Transverse colon (tissue), 3 donors: Measurements from ENCODE around the gene MIA.

Experiments used
- EP300 ChIP-seq: sonication (generic); formaldehyde crosslinking; IDR thresholded peaks from one replicate; pipeline ENCODE4 v1.6.1; 2017; ENCODE audit warnings: antibody characterized with exemption, low read depth
- POLR2A ChIP-seq: fragments of 450-650 bp; IDR thresholded peaks from one replicate; pipeline ENCODE4 v1.6.1; 2016; ENCODE audit warnings: antibody characterized with exemption, mild to moderate bottlenecking, moderate library complexity
- TF ChIP-seq, protein P1 (sequence below), 5 experiments: fragments of 200-600 bp in 3 of 5; fragments of 450-650 bp in 2 of 5; sonication (generic) in 3 of 5; IDR thresholded peaks; 1 replicate in 2 of 5; 2 replicates in 3 of 5; pipeline ENCODE4 v1.5.1; 2016 to 2017; ENCODE audit warnings: antibody characterized with exemption in 5 of 5, inconsistent platforms in 3 of 5, mild to moderate bottlenecking in 2 of 5, moderate library complexity in 1 of 5

DNA sequence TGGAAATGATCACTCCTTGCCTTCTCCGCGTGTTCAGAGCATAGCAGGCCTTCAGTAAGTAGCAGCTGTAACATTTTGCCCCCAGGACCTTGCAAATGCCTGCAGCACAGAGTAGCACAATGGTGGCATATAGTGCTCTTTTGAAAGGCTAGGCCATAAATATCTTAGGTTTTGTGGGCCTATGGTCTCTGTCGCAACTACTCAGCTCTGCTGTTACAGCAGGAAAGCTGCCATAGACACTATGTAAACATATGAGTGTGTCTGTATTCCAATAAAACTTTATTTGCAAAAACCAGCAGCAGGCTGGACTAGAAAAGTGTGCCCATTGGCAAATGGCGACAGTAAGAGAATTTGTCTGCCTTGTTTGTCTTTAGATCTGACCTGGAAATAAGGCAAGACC is 49.0 kb upstream of the MIA start:
- TF ChIP-seq, protein P1, sequence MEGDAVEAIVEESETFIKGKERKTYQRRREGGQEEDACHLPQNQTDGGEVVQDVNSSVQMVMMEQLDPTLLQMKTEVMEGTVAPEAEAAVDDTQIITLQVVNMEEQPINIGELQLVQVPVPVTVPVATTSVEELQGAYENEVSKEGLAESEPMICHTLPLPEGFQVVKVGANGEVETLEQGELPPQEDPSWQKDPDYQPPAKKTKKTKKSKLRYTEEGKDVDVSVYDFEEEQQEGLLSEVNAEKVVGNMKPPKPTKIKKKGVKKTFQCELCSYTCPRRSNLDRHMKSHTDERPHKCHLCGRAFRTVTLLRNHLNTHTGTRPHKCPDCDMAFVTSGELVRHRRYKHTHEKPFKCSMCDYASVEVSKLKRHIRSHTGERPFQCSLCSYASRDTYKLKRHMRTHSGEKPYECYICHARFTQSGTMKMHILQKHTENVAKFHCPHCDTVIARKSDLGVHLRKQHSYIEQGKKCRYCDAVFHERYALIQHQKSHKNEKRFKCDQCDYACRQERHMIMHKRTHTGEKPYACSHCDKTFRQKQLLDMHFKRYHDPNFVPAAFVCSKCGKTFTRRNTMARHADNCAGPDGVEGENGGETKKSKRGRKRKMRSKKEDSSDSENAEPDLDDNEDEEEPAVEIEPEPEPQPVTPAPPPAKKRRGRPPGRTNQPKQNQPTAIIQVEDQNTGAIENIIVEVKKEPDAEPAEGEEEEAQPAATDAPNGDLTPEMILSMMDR (IDR thresholded peaks at IDR 0.05) = no peak
- TF ChIP-seq POLR2A = no peak
- TF ChIP-seq EP300 = no peak
